ENCODE data around the gene TRPM4. TPM values are rescaled to one million over a fixed set of nuclear protein-coding genes. Genes with fewer than 3 reads are reported as not detected.

Gene TRPM4
- 9.7 TPM for polyA plus RNA-seq (2012; ENCODE audit: insufficient read length, low read depth)

- TF ChIP-seq POLR2AphosphoS5 (IDR thresholded peaks at IDR 0.05; ENCODE audit: low read depth, low read length) = peak; percentile 85
- no peak; the same call in 1 of the 2 replicates for TF ChIP-seq SIN3A (IDR thresholded peaks at IDR 0.05; ENCODE audit: borderline replicate concordance, insufficient read depth, low read length)
- TF ChIP-seq FOXP2 (optimal IDR thresholded peaks at IDR 0.05; ENCODE audit: borderline replicate concordance, extremely low read depth, extremely low read length, insufficient read depth) = peak; percentile 30
These were observed at the start of gene TRPM4 for GRCh38 chr19:49157445-49158224. TSS of gene TRPM4 (plus strand) at chr19:49157792. CDS start at chr19:49157867, 75 bp downstream.

DNA sequence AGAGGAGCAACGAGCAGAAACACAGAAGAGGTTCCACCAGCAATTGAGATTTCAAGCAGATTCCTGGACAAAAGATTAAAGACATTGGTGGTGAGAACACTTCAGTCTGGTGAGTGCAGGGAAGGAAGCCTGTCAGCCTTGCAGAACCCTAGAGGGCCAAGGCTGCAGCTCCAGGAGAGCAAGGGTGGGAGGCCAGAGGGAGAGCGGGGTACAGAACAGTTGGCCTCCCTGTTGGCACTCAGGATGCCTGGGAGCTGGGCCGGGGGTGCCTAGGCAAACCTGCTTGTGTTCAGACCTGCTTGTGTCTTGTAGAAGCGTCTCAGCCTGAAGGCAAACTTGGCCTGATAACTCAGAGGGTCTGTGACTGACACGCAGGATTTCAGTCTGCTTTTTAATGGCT, 48.5 kb upstream of the TRPM4 start:
- 0 out of 2 replicates have a peak, but pooled peaks have one; percentile 26 for TF ChIP-seq POLR2AphosphoS5 (IDR thresholded peaks at IDR 0.05; ENCODE audit: low read depth, low read length)
- no peak for TF ChIP-seq SIN3A (IDR thresholded peaks at IDR 0.05; ENCODE audit: borderline replicate concordance, insufficient read depth, low read length)

- TF ChIP-seq REST (IDR thresholded peaks at IDR 0.05; ENCODE audit: insufficient read depth in 1 of 2, low read depth in 2 of 2, low read length in 2 of 2) (no peak), TAF1 (IDR thresholded peaks at IDR 0.05; ENCODE audit: borderline replicate concordance, insufficient read depth, low read length) (no peak), SIN3A (IDR thresholded peaks at IDR 0.05; ENCODE audit: borderline replicate concordance, insufficient read depth, low read length) (no peak), POLR2AphosphoS5 (IDR thresholded peaks at IDR 0.05; ENCODE audit: low read depth, low read length) (0 out of 2 replicates have a peak, but pooled peaks have one; percentile 41)
These were observed 47.9 kb upstream of the TRPM4 start for GRCh38 chr19:49109569-49110233.

- TF ChIP-seq REST (IDR thresholded peaks at IDR 0.05; ENCODE audit: insufficient read depth in 1 of 2, low read depth in 2 of 2, low read length in 2 of 2) (no peak), SIN3A (IDR thresholded peaks at IDR 0.05; ENCODE audit: borderline replicate concordance, insufficient read depth, low read length) (no peak)
These were observed 47.0 kb upstream of the TRPM4 start for GRCh38 chr19:49110567-49110966.

DNA sequence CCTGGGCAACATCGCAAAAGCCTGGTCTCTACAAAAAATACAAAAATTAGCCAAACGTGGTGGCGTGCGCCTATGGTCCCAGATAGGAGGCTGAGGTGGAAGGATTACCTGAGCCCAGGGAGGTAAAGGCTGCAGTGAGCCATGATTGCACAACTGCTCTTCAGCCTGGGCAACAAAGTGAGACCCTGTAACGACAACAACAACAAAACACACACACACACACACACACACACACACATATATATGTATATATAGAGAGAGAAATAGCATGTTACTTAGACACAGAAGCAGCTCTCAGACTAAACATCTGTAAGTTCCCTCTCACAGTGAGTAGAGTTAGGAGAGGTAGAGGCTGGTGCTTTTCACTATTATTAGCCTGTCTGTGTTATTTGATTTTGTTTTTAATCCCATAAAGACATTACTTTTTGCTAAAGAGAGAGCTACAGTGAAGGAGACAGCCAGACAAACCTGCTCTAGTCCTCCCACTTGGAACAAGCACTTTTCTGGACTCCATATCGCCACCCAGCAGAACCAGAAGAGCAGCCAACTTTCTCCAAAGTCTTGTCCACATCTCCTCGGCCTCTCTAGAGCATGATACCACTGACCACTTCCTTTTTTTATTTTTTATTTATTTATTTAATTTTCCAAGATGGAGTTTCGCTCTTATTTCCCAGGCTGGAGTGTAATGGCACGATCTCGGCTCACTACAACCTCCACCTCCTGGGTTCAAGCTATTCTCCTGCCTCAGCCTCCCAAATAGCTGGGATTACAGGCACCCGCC, 46.2 kb upstream of the TRPM4 start:
- TF ChIP-seq REST (IDR thresholded peaks at IDR 0.05; ENCODE audit: insufficient read depth in 1 of 2, low read depth in 2 of 2, low read length in 2 of 2) (no peak), SIN3A (IDR thresholded peaks at IDR 0.05; ENCODE audit: borderline replicate concordance, insufficient read depth, low read length) (no peak)
